HEK293T (cell line): ENCODE measurements around the gene SF3A2.

Experiments used
- BHLHE40 ChIP-seq: fragments of 450-650 bp; IDR thresholded peaks from 2 replicates; pipeline ENCODE4 v1.6.1; 2016; ENCODE audit warnings: mild to moderate bottlenecking, moderate library complexity, borderline replicate concordance
- CTBP1 ChIP-seq: fragments of 450-650 bp; IDR thresholded peaks from 2 replicates; pipeline ENCODE4 v1.6.1; 2016; ENCODE audit warnings: borderline replicate concordance
- FOXM1 ChIP-seq: fragments of 450-650 bp; IDR thresholded peaks from 2 replicates; pipeline ENCODE4 v1.6.1; 2017; ENCODE audit warnings: mild to moderate bottlenecking, borderline replicate concordance

DNA sequence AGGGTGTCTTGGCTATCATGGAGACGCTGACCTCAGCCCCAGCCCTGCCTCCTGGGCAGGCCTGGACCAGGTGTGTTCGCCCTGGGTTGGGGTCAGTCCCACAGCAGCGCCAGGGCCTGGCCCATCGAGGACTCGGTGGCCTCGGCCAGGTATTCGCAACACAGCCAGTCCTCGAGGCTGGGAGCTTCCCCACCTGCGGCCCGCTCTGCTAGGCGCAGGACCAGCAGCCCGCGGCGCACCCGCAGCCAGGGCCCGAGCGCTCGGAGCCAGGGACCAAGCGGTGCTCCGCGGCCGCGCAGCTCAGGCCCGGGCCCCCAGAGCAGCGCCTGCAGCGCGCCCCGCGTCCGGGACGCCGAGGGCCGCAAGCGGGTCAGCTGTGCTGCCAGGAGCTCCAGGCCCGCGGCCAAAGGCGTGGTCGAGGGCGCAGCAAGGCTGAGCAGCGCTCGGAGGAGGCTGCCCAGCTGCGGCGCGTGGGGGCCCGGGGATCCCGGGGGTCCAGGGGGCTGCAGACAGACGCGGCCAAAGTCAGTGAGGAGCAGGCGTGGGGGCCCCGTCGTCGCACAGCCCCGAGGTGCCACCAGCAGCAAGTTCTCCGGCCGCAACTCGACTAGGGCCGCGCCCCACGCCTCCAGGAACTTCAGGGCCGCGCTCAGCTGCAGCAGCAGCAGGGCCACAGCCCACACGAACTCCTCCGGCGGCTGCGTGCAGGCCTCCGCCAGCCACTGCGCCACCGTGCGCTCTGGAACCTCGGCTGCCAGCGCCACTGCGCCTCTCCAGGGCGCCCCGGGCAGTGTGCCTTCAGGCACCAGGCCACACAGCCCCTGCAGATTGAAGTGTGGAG lies 39.2 kb downstream of the SF3A2 start:
- TF ChIP-seq BHLHE40, result no peak
- TF ChIP-seq CTBP1, result no peak
- no peak for TF ChIP-seq FOXM1
